HT-29 (cell line): ENCODE results near the gene KCNK3. TPM values are rescaled to one million over a fixed set of nuclear protein-coding genes. Genes with fewer than 3 reads are reported as not detected.

ENCODE experiments used
- DNase-seq: peaks from one replicate; pipeline ENCODE4 v3.0.0-alpha.2; 2015; ENCODE audit warnings: low spot score
- total RNA-seq: library from RNA; depleted of rRNA; stranded (reverse); fragments of >200 nt; shearing (Covaris generic); gene quantifications from 2 replicates; pipeline ENCODE4 v1.2.3, GENCODE V29; 2014

The KCNK3 gene
- total RNA-seq, 1 experiment from 2014 or later, result not detected

DNA sequence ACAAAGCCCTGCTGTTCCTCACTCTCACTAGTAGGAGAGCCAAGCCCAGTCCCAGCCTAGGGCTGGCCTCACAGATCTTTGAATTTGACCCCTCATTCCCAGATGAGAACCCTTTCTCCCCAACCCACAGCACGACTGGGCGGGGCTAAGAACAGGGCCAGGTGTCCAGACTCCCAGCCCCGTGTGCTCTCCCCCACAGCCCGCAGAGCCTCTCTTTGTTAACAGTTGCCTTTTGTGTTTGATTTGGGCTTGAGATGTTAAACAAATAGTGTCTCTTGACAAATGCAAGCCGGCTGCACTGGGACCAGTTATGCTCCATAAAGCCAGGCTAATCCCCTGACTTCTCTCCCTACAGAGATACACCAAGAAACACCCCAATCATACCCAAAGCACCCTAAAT, 4.7 kb upstream of the KCNK3 start:
- no peak for DNase-seq

DNA sequence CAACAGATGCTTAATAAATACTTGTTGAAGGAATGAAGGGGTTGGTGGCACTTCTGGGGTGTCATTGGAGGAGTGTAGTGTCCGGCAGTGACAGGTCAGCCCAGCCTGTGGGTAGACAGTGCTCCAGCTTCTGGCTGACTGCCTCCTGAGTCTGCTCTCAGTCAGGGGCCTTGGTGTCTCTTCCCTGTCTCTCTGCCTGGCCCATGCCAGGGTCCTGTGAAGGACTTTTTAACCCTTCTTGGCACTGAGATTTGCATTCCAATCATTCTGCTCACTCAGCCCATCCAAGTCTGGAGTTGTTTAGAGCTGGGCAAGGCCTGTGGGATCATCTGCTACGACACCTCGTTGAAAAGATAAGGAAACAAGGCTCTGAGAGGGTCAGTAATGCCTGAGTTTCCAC, 1.4 kb upstream of the KCNK3 start:
- no peak for DNase-seq

DNA sequence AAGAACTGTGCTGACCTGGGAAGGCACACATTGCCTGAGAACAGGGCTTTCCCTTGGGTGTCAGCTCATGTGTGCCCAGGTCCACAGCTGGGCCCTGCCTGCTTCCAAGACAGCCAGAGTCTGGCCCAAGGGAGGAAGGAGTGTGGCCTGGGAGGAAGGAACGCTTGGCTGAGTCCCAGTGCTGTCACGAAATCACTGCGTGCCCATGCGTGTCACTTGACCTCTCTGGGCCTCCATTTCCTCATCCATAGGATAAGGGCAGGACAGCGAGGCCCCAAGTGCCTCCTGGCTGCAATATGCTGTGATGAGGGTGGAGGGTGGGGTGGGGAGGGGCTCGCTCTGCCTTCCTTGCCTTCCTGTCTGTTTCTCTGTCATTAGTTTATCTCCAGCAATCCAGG, 642 bp upstream of the KCNK3 start:
- DNase-seq, result no peak

DNA sequence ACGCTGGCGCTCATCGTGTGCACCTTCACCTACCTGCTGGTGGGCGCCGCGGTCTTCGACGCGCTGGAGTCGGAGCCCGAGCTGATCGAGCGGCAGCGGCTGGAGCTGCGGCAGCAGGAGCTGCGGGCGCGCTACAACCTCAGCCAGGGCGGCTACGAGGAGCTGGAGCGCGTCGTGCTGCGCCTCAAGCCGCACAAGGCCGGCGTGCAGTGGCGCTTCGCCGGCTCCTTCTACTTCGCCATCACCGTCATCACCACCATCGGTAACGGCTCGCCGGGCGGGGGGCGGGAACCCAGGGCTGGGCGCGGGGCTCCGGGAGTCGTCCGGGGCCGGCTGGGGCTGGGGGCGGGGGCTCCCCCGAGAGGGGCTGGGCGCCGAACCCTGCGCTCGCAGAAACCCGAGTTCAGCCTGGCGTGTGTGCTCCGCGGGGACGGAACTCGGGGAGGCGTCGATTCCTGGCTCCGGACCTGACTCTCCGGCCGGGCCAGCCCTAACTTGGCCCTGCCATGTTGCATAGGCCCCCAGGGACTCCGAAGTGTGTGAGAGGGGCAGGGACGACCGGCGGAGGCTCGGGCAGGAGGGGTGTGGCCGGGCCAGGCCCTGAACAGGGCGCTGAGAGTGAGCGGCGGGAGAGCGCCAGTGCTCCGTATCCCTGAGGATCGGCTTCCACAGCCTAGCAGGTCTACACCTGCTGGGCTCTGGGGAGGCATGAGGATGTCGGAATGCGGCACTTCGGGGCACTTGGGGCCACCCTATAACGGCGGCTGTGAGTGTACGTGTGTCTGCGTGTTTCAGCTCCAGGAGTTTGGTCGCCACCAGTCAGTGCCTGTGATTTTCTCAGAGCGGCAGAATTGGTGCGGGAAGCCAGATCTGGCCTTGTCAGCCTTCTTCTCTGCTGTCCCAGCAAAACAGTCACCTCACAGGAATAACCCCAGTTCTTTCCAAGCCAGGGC, 651 bp downstream of the KCNK3 start:
- DNase-seq, result no peak

DNA sequence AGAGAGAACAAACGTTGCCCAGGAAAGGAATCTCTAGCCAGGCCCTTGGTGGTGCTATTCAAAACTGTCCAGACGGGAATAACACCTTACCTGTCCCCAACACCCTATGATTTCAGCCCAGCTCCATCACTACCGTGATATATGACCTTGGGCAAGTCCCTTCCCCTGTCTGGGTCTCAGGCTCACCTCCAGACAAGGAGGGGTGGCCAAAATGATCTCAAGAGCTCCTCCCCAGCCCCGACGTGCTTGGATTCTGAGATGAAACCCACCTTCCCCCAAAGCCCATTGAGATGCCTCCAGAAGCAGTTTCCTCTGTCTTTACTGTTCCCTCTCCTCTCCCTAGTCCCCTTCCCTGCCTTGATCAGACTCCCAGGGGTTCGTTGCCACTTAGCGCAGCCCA, 1.5 kb downstream of the KCNK3 start:
- DNase-seq, result no peak

DNA sequence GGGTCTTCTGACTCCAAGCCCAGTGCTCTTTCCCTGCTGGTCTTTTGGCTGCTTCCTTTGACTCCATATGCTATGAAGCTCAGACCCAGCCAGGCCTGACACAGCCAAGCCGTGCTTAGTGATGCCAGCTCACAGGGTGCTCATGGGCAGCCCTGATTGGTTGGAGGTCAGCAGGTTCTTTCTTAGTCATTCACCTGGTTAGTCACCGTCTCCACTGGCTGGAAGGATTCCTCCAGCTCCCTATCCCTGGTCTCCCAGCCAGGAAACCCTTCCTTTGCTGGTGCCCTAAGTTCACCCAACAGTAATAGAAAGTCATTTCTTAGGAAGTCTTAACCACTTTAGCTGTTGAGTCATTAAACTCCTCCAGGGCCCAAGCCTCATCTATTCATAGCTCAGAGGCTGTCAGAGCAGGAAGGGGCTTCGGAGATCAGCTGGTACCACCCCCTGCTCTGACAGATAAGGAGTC, 3.9 kb downstream of the KCNK3 start:
- DNase-seq, result peak; percentile 39

DNA sequence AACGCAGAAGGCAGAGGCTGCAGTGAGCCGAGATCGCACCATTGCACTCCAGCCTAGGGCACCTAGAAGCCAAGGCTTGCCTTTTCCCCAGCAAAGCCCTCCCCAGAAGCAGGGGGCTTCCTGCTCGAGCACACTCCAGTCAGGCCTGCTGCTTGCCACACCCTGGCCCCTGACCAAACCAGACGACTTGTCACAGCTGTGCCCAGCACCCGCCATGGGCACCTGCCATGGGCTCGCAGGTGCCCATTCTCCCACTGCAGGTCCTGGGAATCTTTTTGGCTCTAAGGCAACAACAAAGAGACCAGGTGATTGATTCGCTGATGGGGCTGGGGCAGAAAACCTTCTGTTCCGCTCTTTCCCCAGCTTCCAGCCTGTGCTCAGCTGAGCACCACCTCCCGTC, 4.9 kb downstream of the KCNK3 start:
- DNase-seq, result no peak

DNA sequence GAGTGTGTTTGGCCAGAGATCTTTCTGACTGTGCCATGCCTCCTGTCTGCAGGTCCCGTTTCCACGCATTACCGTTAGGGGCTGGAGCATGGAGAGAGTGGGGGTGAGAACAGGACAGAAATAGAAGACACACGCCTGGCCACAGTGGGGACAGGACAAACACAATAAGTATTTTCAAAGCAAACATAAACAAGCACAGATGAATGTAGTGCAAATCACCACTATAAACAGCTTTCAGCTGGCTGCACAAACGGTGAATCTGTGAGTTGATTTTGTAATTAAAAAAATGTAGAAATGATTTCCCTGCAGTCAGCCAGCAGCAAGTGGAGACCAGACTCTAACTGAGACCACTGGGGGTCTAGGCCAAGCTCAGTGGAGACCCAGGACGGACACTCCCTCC, 6.8 kb downstream of the KCNK3 start:
- DNase-seq, result no peak

DNA sequence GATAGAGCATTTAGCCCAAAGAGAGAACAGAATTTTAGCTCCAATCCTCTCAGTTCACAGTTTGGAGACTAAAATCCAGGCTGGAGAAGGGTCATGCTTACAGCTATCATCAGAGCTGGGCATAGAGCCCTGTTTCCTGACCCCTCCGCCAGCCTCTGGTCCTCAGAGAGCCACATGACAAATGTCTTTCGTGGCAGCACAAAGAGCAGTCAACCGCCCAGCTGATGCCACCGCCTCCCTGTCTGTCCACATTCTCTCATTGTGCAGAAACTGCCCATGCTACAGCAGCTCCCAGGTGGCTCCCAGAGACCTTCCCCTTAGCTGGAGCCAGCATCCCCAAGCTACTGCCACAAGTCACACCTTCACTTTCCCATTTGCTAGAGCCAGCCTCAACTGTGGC, 7.6 kb downstream of the KCNK3 start:
- no peak for DNase-seq

DNA sequence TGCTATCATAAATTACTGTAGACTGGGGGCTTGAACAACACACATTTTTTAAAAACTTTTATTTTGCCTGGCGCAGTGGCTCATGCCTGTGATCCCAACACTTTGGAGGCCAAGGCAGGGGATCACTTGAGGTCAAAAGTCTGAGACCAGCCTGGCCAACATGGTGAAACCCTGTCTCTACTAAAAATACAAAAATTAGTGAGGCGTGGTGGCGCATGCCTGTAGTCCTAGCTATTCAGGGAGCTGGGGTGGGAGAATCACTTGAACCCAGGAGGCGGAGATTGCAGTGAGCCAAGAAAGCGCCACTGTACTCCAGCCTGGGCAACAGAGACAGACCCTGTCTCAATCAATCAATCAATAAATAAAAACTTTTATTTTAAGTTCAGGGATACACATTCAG, 9.1 kb downstream of the KCNK3 start:
- no peak for DNase-seq

DNA sequence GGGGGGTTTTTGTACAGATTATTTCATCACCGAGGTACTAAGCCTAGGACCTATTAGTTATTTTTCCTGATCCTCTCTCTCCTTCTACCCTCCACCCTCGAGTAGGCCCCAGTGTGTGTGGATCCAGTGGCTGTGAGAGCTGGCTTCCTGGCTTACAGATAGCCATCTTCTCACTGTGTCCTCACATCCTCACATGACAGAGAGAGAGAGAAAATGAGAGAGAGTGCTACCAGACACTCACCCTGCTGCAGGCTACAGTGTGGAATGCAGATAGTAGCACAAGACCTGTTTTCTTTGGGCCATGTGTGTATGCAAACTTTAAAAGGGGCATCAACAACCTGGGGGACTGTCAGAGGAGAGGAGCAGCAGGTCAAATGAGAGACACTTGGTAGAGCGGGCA, 9.5 kb downstream of the KCNK3 start:
- DNase-seq, result no peak

DNA sequence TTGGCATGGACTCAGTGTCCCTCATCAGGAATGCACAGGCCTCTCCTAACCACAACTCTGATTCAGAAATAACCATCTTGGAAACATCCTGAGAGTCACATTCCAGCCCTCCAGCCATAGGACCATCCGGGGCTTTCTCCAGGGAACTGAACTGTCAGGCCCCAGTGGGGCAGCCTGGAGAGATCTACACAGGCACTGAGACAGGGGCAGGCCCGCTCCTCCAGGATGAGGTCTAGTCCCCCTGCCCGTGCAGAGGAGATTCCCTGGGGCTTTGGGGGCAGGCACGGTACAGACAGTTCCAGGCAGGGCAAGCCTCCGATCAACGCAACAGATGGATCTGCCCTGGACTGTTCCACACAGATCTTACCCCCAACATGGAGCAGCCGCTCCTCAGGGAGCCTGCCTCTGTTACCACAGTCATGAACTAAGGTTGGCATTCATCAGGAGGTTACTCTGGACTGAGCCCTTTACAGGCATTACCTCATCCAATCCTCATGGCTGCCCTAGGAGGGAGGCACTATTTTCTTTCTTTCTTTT, 12.0 kb downstream of the KCNK3 start:
- no peak for DNase-seq

DNA sequence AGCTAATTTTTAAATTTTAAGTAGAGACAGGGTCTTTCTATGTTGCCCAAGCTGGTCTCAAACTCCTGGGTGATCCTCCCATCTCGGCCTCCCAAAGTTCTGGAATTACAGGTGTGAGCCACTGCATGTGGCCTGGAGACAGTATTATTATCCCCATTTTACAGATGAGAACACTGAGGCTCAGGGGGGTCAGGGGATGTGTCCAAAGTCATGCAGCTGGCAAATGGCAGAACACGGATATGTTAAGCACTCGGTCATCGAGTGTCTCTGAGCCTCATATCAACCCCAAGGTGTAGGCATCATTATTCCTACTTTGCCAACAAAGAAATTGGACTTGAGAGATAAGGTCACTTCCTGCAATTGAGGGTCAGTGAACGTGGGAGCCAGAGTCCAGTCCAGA, 12.6 kb downstream of the KCNK3 start:
- DNase-seq, result no peak

DNA sequence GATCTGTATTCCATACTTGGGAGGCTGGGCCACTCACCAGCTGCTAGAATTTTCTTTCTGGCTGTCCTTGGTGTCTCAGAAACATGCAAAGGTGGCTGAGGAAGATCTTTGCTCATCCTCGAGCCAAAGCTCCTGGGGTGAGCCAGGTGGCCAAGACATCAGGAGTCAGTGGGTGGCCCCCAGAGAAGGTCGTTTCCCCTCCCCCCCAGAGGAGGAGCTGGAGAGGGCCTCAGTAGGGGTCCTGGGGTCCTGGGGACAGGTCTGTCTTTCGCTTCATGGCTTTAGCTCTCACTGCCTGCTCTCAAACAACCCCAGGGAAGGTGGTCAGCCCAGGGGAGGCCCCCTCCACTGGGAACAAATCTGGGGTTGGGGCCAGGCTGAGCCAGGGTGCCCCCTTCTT, 13.6 kb downstream of the KCNK3 start:
- DNase-seq, result no peak

DNA sequence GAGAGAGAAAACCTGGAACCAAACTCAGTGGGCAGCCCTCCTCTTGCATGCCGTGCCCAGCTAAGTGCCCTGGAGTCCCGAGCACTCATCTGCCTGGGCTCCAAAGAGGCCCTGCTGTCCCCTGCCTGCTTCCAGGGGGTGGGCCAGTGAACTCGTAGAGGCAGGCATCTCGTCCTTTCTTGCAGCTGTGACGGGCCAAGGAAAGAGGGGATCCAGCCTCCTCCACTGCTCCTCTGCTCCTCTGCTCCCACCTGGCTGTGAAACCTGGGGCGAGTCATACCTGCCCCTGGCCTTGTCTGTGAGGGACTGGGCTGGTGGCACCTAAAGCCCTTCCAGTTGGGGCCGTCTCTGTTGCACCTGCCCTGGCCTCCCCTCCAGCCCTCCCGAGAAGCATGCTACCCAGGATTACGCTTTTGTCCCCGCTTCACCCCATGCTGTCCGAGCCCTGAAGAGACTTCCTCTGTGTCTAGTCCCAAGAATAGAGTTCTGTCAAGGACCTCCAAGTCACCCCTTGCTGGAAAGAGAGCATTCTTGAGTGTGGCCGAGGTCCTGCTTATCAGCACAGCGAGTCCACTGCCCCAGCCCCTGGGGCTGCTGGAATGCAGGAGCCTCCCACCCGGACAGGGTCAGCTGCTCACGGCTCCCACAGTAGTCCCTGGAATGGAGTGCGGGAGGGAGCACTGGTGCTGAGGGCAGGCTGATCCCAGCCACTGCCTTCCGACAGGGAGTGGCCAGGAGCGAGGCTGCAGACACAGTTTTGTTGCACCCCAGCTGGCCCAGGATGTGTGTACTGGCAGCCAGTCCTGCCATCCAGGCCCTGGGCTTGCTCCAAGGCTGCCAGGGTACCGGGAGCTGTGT, 14.3 kb downstream of the KCNK3 start:
- DNase-seq, result no peak

DNA sequence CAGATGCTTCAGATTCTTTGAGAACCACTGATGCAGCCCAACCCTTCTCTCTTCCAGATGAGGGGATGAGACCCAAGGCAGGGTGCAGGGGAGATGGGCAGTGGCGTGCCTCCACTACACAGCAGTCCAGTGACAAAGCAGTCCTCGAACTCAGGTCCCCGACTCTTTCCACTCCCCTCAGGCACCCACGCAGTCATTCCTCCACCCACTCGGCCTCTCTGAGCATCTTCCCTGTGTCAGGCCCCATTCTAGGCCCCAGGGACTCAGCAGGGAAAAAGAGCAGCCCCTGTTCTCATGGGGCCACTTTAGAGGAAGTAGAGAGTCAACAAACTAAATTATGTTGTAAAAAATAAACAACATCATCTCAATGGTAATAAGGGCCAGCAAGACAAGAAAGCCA, 15.2 kb downstream of the KCNK3 start:
- DNase-seq, result no peak

DNA sequence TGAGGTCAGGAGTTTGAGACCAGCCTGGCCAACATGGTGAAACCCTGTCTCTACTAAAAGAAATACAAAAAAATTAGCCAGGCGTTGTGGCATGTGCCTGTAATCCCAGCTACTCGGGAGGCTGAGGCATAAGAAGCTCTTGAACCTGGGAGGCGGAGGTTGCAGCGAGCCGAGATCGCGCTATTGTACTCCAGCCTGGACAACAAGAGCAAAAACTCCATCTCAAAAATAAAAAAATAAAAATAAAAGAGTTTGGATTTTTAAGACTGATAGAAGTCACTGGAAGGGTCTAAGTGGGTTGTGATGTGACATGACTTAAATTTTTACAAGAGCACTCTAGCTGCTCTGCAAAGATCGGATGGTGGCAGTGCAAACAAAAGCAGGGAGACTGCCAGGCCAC, 15.9 kb downstream of the KCNK3 start:
- no peak for DNase-seq

DNA sequence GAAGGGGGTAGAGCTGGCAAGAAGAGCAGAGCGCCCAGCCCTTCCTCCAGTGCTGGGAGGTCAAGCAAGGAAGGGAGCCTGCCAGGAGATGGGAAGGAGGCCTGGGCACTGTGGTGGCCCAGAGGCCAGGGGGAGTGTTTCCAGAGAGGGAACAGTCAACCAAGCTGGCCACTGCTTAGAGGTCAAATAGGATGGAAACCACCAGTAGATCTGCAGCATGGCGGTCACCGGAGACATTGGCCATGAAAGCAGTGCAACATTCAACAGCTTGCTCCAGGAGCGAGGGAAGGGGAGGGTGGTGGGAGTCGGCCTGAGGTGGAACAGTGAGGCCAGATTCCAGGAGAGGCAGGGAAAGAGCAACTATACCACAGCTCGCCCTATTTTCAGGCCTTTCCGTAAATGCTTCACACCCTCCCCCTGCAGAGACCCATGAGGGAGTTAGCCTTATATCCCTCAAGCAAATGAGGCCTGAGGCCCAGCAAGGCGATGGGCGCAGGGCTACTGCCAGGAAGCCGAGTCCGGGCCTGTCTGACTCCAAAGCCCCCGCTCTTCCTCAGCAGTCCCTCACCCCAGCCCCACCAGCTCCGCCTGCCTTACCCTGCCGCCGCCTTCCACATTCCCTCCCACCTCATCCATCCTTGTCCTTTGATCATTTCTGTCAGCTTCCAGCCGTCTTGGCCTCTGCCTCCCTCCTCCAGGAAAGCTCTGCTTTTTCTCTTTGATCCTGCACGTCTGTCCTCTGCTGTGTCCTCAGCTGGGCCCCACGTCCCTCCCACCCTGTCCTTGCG, 17.0 kb downstream of the KCNK3 start:
- no peak for DNase-seq

DNA sequence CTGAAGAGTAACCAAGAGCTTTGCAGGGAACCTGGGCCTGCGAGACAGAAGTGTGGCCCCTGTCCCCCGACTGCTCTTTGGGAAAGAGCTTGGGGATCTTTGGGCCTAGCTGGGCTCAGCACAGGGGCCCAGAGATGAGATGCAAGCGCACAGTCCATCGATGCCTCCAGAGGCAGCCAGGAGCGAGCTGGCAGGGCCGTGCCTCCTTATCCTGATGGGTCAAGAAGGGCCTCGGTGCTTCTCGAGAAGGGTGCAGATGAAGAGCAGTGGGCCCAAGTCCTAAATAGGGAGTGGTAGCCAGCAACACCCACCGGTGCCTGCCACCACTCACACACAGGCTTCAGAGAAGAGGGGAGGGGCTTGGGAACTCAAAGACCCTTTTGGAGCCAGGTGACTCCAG, 17.6 kb downstream of the KCNK3 start:
- DNase-seq, result no peak

DNA sequence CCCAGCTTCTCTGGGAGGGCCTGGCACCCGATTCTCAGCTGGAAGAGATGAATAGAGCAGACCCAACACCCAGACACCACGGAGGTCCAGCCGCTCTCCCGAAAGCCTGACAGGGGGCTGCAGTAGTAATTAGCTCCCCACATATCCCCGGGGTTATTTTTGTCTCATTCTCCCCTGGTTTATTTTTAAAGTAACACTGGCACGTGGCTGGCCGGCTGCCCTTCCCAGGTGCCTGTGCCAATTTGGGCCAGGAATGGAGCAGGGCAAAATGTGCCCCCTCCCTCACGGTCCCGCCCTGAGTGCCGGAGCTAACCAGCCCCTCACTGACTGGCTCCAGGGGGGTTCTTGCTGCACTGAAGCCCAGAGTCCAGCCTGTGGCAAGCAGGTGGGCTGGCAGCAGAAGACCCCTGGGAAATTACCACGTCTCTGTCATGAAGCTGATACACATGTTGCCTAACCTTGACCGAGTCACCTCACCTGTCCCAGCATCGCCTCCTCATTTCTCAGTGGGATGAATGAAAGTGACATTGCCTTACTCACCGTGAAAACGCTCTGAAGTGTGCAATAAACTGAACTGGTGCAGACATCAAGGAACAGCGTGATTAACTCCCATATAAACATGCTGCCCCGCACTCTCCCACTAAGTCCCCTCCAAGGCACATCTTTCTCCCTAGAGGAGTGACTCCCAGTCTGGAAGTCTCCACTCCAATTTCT, 18.4 kb downstream of the KCNK3 start:
- no peak for DNase-seq
